ENCODE results near the gene GLG1. TPM values are rescaled to one million over a fixed set of nuclear protein-coding genes. Genes with fewer than 3 reads are reported as not detected.

The GLG1 gene
- total RNA-seq, 1 experiment from 2014 or later: 99.1 TPM

GRCh38 chr16:74611721-74612120 lies 4.8 kb upstream of the GLG1 start:
- Mint-ChIP-seq H3K36me3 (ENCODE audit: insufficient read depth, unreplicated experiment) (no peaks in the 10 kb centered on the region), H3K4me1 (ENCODE audit: insufficient read depth, unreplicated experiment) (peaks cover 5% of the 10 kb centered on the region), H3K27ac (ENCODE audit: low read depth, unreplicated experiment) (no peak overlapping the region), H3K4me3 (ENCODE audit: unreplicated experiment) (no peak overlapping the region), H3K27me3 (ENCODE audit: insufficient read depth, unreplicated experiment) (no peaks in the 10 kb centered on the region), H3K9me3 (ENCODE audit: unreplicated experiment) (no peaks in the 10 kb centered on the region)
- no peak for DNase-seq (ENCODE audit: unreplicated experiment)
- no peak for TF ChIP-seq CTCF (IDR thresholded peaks at IDR 0.05; ENCODE audit: unreplicated experiment)
- intact Hi-C loops (cut with micrococcal nuclease): no loop called here
- ChIA-PET CTCF (interaction anchor here (0.6 to 1.4 kb wide), 2 partner anchors 11 to 117 kb away, joined by 3 to 7 read pairs; no protein-coding TSS in a partner anchor), POLR2A (no interaction called here)
- BruUV-seq (replicated peaks): no TSS peak

GRCh38 chr16:74608944-74609343 lies 2.0 kb upstream of the GLG1 start:
- H3K27ac Mint-ChIP-seq (ENCODE audit: low read depth, unreplicated experiment): no peak overlapping the region

GRCh38 chr16:74608381-74608780 lies 1.5 kb upstream of the GLG1 start:
- Mint-ChIP-seq H3K4me1 (ENCODE audit: insufficient read depth, unreplicated experiment) (peaks cover 18% of the 10 kb centered on the region), H3K27me3 (ENCODE audit: insufficient read depth, unreplicated experiment) (no peaks in the 10 kb centered on the region), H3K27ac (ENCODE audit: low read depth, unreplicated experiment) (no peak overlapping the region), H3K9me3 (ENCODE audit: unreplicated experiment) (no peaks in the 10 kb centered on the region), H3K4me3 (ENCODE audit: unreplicated experiment) (no peak overlapping the region), H3K36me3 (ENCODE audit: insufficient read depth, unreplicated experiment) (no peaks in the 10 kb centered on the region)
- intact Hi-C loops (cut with micrococcal nuclease): no loop called here
- ChIA-PET CTCF (interaction anchor here (0.6 to 0.7 kb wide), 3 partner anchors 16 to 670 kb away, joined by 3 to 6 read pairs (median 3); no protein-coding TSS in a partner anchor), POLR2A (interaction anchor here (0.6 to 2.4 kb wide), 7 partner anchors 14 to 1651 kb away, joined by 4 to 13 read pairs (median 6); partner anchors contain the start of gene PSMD7)
- no TSS peak for BruUV-seq (replicated peaks)
- no peak for TF ChIP-seq CTCF (IDR thresholded peaks at IDR 0.05; ENCODE audit: unreplicated experiment)
- DNase-seq (ENCODE audit: unreplicated experiment): no peak

More at GRCh38 chr16:74608944-74609343, 2.0 kb upstream of the GLG1 start:
- TF ChIP-seq CTCF (IDR thresholded peaks at IDR 0.05; ENCODE audit: unreplicated experiment): no peak
- H3K4me3 Mint-ChIP-seq (ENCODE audit: unreplicated experiment): no peak overlapping the region
- CTCF ChIA-PET: no interaction called here
- no peaks in the 10 kb centered on the region for H3K9me3 Mint-ChIP-seq (ENCODE audit: unreplicated experiment)
- H3K27me3 Mint-ChIP-seq (ENCODE audit: insufficient read depth, unreplicated experiment): no peaks in the 10 kb centered on the region
- intact Hi-C loops (cut with micrococcal nuclease): no loop called here
- BruUV-seq (replicated peaks): no TSS peak
- H3K36me3 Mint-ChIP-seq (ENCODE audit: insufficient read depth, unreplicated experiment): no peaks in the 10 kb centered on the region
- POLR2A ChIA-PET: no interaction called here
- DNase-seq (ENCODE audit: unreplicated experiment): no peak
- H3K4me1 Mint-ChIP-seq (ENCODE audit: insufficient read depth, unreplicated experiment): peaks cover 13% of the 10 kb centered on the region

GRCh38 chr16:74607962-74608356 lies 1.0 kb upstream of the GLG1 start:
- BruUV-seq (replicated peaks): no TSS peak
- no peaks in the 10 kb centered on the region for H3K36me3 Mint-ChIP-seq (ENCODE audit: insufficient read depth, unreplicated experiment)

More at GRCh38 chr16:74607962-74608356, 1.0 kb upstream of the GLG1 start:
- ChIA-PET CTCF (interaction anchor here (0.6 to 0.8 kb wide), 5 partner anchors 16 to 671 kb away, joined by 3 to 6 read pairs (median 3); no protein-coding TSS in a partner anchor), POLR2A (interaction anchor here (0.6 to 3.1 kb wide), 16 partner anchors 9 to 1651 kb away, joined by 3 to 23 read pairs (median 6); partner anchors contain the start of gene PSMD7)
- no peak for DNase-seq (ENCODE audit: unreplicated experiment)
- H3K4me3 Mint-ChIP-seq (ENCODE audit: unreplicated experiment): no peak overlapping the region
- no peak overlapping the region for H3K27ac Mint-ChIP-seq (ENCODE audit: low read depth, unreplicated experiment)
- no peaks in the 10 kb centered on the region for H3K9me3 Mint-ChIP-seq (ENCODE audit: unreplicated experiment)
- TF ChIP-seq CTCF (IDR thresholded peaks at IDR 0.05; ENCODE audit: unreplicated experiment): no peak
- peaks cover 19% of the 10 kb centered on the region for H3K4me1 Mint-ChIP-seq (ENCODE audit: insufficient read depth, unreplicated experiment)
- intact Hi-C loops (cut with micrococcal nuclease): loop anchor here (2.0 kb wide), 2 partner anchors 127 to 159 kb away; no protein-coding TSS in a partner anchor
- no peaks in the 10 kb centered on the region for H3K27me3 Mint-ChIP-seq (ENCODE audit: insufficient read depth, unreplicated experiment)

Measured in MCF 10A (cell line).